ENCODE results near the gene SMARCE1.

Gene SMARCE1

DNA sequence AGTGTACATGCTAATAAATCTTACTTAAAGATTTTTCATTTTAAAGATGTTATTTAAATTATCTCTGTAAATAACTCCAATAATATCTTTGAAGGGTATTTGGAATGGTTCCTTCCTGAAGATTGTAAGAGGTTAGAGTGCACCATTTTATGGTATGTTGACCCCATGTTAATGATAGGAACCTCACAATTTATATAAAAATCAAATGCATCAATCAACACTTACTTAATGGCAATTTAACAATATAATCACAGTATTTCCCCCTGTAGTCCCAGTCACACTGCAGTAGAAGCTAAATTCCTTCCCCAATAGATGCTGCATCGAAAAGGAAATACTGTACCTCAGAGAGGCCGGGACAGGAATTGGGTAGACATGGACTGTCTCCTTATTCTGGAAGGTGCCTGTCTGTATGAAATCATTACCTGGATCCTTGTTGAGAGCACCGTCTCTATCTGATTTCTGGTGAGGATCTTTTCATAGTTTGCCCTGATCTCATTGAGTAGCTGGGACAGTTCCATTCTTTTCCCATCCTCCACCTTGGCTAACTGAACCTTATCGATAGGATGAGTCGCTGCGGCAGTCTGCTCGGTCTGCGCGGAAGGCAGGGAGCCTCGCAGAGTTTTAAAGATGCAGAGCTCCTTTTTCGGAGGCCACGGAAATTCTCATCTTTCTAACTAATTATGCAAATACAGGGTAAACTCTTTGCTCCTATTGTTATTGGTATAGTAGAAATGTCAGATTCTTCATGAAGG is 17.1 kb upstream of the SMARCE1 start, which contains the start of gene KRT222:
Gene KRT222, minus strand, starts transcription at position 596 of the 752 bp plus-strand sequence. Its CDS starts 78 bp downstream, at position 518.
- no peak for DNase-seq (ENCODE audit: low spot score)
- Mint-ChIP-seq H3K4me3 (peak within 1 kb of the TSS; percentile 58), H3K4me1 (ENCODE audit: low read depth) (peaks cover 8% of the 10 kb centered on the region), H3K36me3 (ENCODE audit: low read depth) (no peaks in the 10 kb centered on the region), H3K27ac (no peak within 1 kb of the TSS), H3K9me3 (no peaks in the 10 kb centered on the region), H3K27me3 (ENCODE audit: low read depth) (peaks cover 36% of the 10 kb centered on the region)

DNA sequence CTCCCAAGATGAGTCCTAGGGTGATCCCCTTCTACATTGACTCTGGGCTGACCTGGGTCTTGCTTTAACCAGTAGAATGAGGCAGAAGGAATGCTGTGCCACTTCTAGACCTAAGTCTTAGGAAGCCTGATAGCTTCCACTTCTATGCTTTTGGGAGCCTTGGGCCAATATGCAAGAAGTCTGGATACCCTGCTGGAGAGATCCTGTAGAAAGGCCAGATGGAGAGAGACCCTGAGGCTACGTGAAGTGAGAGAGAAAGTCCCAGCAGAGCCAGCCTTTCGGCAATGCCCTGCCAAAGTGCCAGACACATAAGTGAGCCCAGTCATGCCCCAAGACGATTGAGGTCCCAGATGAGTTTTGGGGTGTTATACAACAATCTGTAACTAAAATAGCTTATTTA is 15.6 kb upstream of the SMARCE1 start:
- H3K27me3 Mint-ChIP-seq (ENCODE audit: low read depth) = peaks cover 37% of the 10 kb centered on the region
- peaks cover 10% of the 10 kb centered on the region for H3K4me1 Mint-ChIP-seq (ENCODE audit: low read depth)
- no peak overlapping the region for H3K4me3 Mint-ChIP-seq
- no peaks in the 10 kb centered on the region for H3K36me3 Mint-ChIP-seq (ENCODE audit: low read depth)
- no peak for DNase-seq (ENCODE audit: low spot score)
- H3K27ac Mint-ChIP-seq = no peak overlapping the region
- H3K9me3 Mint-ChIP-seq = no peaks in the 10 kb centered on the region

DNA sequence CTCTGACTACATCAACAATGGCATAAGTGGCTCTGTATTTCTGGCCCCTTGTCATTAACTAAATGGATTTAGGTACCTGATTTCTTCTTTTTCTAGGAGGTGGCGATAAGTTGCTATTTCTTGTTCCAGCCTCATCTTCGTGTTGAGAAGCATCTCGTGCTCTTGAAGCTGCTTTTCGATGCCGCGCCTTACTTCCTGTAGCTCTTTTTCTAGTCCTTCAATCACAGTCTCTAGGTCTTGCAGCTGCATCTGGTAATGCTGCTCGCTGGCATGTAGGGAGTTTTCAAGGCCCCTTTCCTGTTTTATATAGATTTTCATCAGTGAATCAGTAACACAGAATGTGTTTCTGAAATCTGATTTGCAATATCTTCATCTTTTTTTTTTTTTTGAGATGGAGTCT is 12.3 kb upstream of the SMARCE1 start:
- Mint-ChIP-seq H3K27ac (no peak overlapping the region), H3K4me3 (no peak overlapping the region), H3K27me3 (ENCODE audit: low read depth) (peaks cover 36% of the 10 kb centered on the region), H3K9me3 (no peaks in the 10 kb centered on the region), H3K4me1 (ENCODE audit: low read depth) (peaks cover 7% of the 10 kb centered on the region), H3K36me3 (ENCODE audit: low read depth) (no peaks in the 10 kb centered on the region)
- no peak for DNase-seq (ENCODE audit: low spot score)

DNA sequence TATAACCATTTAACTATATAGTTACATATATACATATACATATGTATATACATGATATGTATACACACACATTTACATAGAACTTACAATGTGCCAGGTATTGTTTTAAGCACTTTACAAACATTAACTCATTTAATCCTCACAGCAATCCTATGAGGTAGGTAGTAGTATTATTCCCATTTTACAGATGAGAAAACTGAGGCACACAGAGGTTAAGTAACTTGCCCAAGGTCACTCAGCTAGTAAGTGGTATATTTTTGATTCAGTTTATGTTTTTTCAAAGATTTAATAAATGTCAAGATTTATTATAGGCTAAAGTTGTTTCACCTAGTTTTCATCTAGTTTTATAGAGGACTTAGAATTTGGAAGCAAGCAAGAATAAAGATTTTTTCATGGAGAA is 10.8 kb upstream of the SMARCE1 start:
- no peaks in the 10 kb centered on the region for H3K36me3 Mint-ChIP-seq (ENCODE audit: low read depth)
- peaks cover 30% of the 10 kb centered on the region for H3K27me3 Mint-ChIP-seq (ENCODE audit: low read depth)
- no peaks in the 10 kb centered on the region for H3K9me3 Mint-ChIP-seq
- peaks cover 5% of the 10 kb centered on the region for H3K4me1 Mint-ChIP-seq (ENCODE audit: low read depth)
- no peak overlapping the region for H3K27ac Mint-ChIP-seq
- DNase-seq (ENCODE audit: low spot score) = no peak
- no peak overlapping the region for H3K4me3 Mint-ChIP-seq

DNA sequence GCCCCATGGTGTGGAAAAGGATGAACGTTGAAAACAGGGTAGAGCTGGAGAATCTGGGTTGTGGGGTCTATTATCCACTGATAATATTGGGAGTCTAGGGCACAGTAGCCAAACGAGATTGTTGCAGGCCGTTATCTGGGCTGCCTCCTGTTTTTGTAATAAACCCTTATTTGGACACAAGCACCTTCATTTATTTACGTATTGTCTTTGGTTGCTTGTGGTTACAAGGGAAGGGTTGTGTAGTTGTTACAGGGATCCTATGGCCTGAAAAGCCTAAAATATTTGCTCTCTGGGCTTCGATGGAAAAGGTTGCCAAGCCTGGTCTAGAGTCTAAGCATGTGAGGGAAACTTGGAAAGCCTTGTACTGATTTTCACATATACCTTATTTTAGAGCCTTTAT is 4.3 kb upstream of the SMARCE1 start:
- Mint-ChIP-seq H3K9me3 (no peaks in the 10 kb centered on the region), H3K36me3 (ENCODE audit: low read depth) (no peaks in the 10 kb centered on the region), H3K4me1 (ENCODE audit: low read depth) (peaks cover 8% of the 10 kb centered on the region), H3K27ac (no peak overlapping the region), H3K4me3 (no peak overlapping the region), H3K27me3 (ENCODE audit: low read depth) (peaks cover 8% of the 10 kb centered on the region)
- no peak for DNase-seq (ENCODE audit: low spot score)

DNA sequence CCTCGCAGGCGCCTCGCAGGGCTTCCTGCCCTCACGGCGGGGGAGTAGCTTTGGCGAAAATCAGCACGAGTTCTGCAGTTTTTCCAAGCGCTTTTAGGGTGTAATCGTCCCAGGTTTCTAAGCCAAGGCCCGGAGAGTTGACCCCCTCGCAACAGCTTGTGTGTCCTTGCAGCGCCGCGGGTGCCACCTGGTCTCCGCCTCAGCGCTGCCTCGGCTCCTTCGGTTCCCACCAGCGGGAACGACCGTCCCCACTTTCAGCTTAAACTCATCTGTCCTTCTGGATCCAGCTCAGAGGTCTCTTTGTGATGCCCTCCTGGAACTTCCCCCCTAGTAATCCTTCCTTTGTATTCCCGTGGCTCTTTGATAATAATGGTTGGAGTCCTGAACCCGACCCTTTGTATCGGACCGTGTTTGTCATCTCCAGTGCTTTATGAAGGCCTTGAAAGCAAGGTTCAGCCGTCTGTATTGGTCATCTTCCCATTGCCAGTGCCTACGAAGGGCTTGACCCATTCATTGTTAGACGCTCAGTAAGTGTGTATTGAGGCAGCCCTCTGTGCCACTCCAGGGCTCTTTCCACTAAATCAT is 858 bp upstream of the SMARCE1 start:
- Mint-ChIP-seq H3K4me1 (ENCODE audit: low read depth) (peaks cover 32% of the 10 kb centered on the region), H3K9me3 (no peaks in the 10 kb centered on the region), H3K27ac (peak overlapping the region; percentile 94), H3K36me3 (ENCODE audit: low read depth) (peaks cover 17% of the 10 kb centered on the region), H3K4me3 (peak overlapping the region; percentile 91), H3K27me3 (ENCODE audit: low read depth) (no peaks in the 10 kb centered on the region)
- DNase-seq (ENCODE audit: low spot score) = no peak

- H3K9me3 Mint-ChIP-seq = no peaks in the 10 kb centered on the region
- peak overlapping the region; percentile 94 for H3K27ac Mint-ChIP-seq
- peaks cover 30% of the 10 kb centered on the region for H3K36me3 Mint-ChIP-seq (ENCODE audit: low read depth)
- peaks cover 41% of the 10 kb centered on the region for H3K4me1 Mint-ChIP-seq (ENCODE audit: low read depth)
- no peaks in the 10 kb centered on the region for H3K27me3 Mint-ChIP-seq (ENCODE audit: low read depth)
- DNase-seq (ENCODE audit: low spot score) = no peak
- H3K4me3 Mint-ChIP-seq = peak overlapping the region; percentile 91
Observed at GRCh38 chr17:40646791-40647623, 611 bp downstream of the SMARCE1 start.

DNA sequence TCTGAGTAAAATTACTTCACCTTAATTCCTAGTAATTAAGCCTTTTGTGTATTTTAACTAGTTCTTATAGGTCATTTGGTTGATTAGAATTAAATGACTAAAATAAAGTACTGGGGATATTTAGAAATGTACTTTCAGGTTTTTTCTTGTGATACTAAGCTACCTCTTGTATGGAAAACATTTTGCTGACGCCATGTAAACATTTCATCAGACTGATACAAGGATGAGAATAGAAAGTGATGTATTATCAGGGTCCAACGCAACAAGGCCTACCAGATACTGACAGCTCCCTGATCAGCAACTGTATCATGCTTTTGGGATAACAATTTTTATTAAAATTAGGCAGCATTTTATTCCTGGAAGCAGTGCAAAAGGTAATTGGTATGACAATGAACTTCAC is 1.7 kb downstream of the SMARCE1 start:
- peaks cover 44% of the 10 kb centered on the region for H3K4me1 Mint-ChIP-seq (ENCODE audit: low read depth)
- peaks cover 36% of the 10 kb centered on the region for H3K36me3 Mint-ChIP-seq (ENCODE audit: low read depth)
- H3K4me3 Mint-ChIP-seq = peak overlapping the region; percentile 91
- H3K27me3 Mint-ChIP-seq (ENCODE audit: low read depth) = no peaks in the 10 kb centered on the region
- no peak for DNase-seq (ENCODE audit: low spot score)
- H3K9me3 Mint-ChIP-seq = no peaks in the 10 kb centered on the region
- H3K27ac Mint-ChIP-seq = no peak overlapping the region

DNA sequence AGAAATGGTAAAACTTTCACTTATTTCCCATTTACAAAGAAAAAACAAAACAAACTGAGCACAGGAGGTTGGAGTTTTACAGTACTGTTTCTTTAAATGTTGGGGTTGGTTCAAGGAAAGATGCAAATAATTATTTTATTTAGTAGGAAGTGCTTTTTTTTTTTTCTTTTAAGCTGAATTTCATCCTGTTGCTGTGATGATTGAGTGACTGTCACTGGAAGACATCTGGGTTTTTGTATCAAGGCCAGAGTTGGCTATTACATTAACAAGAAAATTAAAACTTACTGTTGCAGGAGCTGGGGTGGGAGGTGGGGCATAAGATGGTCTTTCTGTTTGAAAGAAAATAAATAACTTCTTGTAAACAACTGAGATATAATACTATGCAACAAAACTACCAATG is 2.3 kb downstream of the SMARCE1 start:
- H3K4me3 Mint-ChIP-seq = peak overlapping the region; percentile 39
- H3K9me3 Mint-ChIP-seq = no peaks in the 10 kb centered on the region
- H3K4me1 Mint-ChIP-seq (ENCODE audit: low read depth) = peaks cover 48% of the 10 kb centered on the region
- H3K36me3 Mint-ChIP-seq (ENCODE audit: low read depth) = peaks cover 40% of the 10 kb centered on the region
- peak overlapping the region; percentile 52 for H3K27ac Mint-ChIP-seq
- DNase-seq (ENCODE audit: low spot score) = no peak
- no peaks in the 10 kb centered on the region for H3K27me3 Mint-ChIP-seq (ENCODE audit: low read depth)

- Mint-ChIP-seq H3K9me3 (no peaks in the 10 kb centered on the region), H3K4me1 (ENCODE audit: low read depth) (peaks cover 35% of the 10 kb centered on the region), H3K27me3 (ENCODE audit: low read depth) (no peaks in the 10 kb centered on the region), H3K4me3 (no peak overlapping the region), H3K27ac (no peak overlapping the region), H3K36me3 (ENCODE audit: low read depth) (peaks cover 68% of the 10 kb centered on the region)
- DNase-seq (ENCODE audit: low spot score) = no peak
Observed at GRCh38 chr17:40637931-40638330, 9.7 kb downstream of the SMARCE1 start.

- H3K36me3 Mint-ChIP-seq (ENCODE audit: low read depth) = peaks cover 77% of the 10 kb centered on the region
- H3K4me1 Mint-ChIP-seq (ENCODE audit: low read depth) = peaks cover 18% of the 10 kb centered on the region
- no peaks in the 10 kb centered on the region for H3K27me3 Mint-ChIP-seq (ENCODE audit: low read depth)
- no peaks in the 10 kb centered on the region for H3K9me3 Mint-ChIP-seq
- DNase-seq (ENCODE audit: low spot score) = no peak
- H3K4me3 Mint-ChIP-seq = no peak overlapping the region
- no peak overlapping the region for H3K27ac Mint-ChIP-seq
Observed at GRCh38 chr17:40633871-40634270, 13.7 kb downstream of the SMARCE1 start.

- H3K27ac Mint-ChIP-seq = no peak overlapping the region
- peaks cover 79% of the 10 kb centered on the region for H3K36me3 Mint-ChIP-seq (ENCODE audit: low read depth)
- no peaks in the 10 kb centered on the region for H3K27me3 Mint-ChIP-seq (ENCODE audit: low read depth)
- H3K4me1 Mint-ChIP-seq (ENCODE audit: low read depth) = peaks cover 15% of the 10 kb centered on the region
- H3K4me3 Mint-ChIP-seq = no peak overlapping the region
- no peak for DNase-seq (ENCODE audit: low spot score)
- H3K9me3 Mint-ChIP-seq = no peaks in the 10 kb centered on the region
Observed at GRCh38 chr17:40632216-40632615, 15.4 kb downstream of the SMARCE1 start.

- DNase-seq (ENCODE audit: low spot score) = no peak
- peaks cover 20% of the 10 kb centered on the region for H3K4me1 Mint-ChIP-seq (ENCODE audit: low read depth)
- H3K4me3 Mint-ChIP-seq = no peak overlapping the region
- no peaks in the 10 kb centered on the region for H3K9me3 Mint-ChIP-seq
- H3K36me3 Mint-ChIP-seq (ENCODE audit: low read depth) = peaks cover 67% of the 10 kb centered on the region
- H3K27ac Mint-ChIP-seq = no peak overlapping the region
- no peaks in the 10 kb centered on the region for H3K27me3 Mint-ChIP-seq (ENCODE audit: low read depth)
Observed at GRCh38 chr17:40629842-40630241, 17.8 kb downstream of the SMARCE1 start.

- Mint-ChIP-seq H3K4me3 (no peak overlapping the region), H3K9me3 (no peaks in the 10 kb centered on the region), H3K36me3 (ENCODE audit: low read depth) (peaks cover 30% of the 10 kb centered on the region), H3K4me1 (ENCODE audit: low read depth) (peaks cover 45% of the 10 kb centered on the region), H3K27ac (peak overlapping the region; percentile 56), H3K27me3 (ENCODE audit: low read depth) (no peaks in the 10 kb centered on the region)
- no peak for DNase-seq (ENCODE audit: low spot score)
Observed at GRCh38 chr17:40625311-40625710, 22.3 kb downstream of the SMARCE1 start.

Data from T-helper 2 cell treated with Interferon-gamma antibody and Interleukin-4, amounts not matched to agents 5 μg/mL and 100 μg/mL, for 36 hours (primary cell).